Activated T-helper 1 cell treated with Interleukin-2 at 50 U/mL for 16 hours (primary cell): ENCODE data around the gene SEMA3E.

Experiments used
- DNase-seq: peaks from one replicate; pipeline ENCODE4 v3.0.0-alpha.2; 2020; ENCODE audit warnings: low read depth

The SEMA3E gene

DNA sequence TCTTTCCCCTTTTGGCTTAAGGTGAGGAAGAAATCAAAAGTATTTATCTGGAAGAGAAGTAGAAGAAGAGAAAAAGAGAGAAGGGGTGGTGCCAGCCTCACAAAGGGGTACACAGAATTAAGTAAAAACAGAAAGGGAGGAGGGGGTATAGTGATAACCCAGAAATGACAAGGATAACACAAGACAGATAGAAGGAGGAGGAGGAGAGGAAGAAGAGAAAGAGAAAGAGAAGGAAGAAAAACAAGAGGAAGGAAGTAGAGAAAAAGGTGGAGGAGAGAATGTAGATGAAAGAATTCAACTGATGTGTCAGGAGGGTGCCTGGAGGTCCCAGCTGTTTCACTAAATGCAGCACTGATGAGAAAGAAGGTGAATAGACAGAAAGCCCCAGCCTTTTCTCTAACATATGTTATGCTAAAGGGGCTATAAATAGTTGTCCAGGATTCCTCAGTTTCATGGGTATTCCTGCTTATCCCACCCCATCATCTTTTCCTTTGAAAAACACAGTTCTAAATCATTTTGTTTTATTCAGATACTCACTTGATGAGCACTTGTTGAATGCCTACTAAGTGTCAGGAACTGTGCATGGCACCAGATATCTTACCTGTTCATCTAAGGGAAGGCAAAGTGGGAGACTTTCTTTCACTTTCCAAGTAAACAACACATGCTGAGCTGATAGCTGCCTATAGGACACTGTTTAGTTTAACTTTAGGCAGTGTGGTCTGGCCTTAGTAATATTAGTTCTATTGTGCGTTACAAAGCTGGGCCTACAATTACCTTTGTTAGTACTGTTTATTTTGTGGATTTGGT lies 8.0 kb downstream of the SEMA3E start:
- no peak for DNase-seq

DNA sequence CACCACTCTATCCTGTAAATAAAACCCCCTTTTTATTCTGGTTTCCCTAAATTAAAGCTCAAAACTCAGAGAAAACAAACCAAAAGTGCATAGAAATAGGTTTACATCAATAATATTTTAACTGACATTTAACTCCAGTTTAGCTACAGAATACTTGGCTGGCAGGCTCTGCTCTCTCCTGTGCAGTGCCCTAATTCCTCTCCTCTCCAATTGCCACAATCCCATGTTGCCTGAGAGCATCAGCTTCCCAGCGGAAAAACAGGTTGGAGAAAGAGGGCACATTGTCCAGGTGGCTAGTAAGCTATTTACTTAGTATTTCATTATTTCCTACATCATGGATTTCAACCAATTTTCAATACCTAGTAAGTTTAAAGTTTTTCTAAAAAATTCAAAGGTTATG lies 8.7 kb downstream of the SEMA3E start:
- DNase-seq = no peak

DNA sequence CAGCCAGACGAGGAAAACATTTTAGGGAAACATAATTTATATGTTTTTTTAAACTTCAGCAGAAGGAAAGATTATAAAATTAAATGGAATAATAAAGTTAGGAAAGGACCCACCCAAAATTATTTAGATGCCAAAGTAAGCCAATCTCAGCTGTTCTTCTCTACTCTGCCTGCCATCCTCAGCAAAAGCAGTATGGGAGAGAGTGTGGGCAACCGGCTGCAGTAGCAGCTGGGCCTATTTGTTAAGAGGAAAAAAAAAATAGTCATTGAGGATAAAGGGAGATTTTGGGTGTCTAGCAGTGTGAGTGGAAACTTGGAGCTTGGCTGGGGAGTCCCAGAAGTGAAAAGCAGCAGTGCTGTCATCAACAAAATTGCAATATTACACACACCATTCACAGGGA lies 15.4 kb downstream of the SEMA3E start:
- DNase-seq = no peak

DNA sequence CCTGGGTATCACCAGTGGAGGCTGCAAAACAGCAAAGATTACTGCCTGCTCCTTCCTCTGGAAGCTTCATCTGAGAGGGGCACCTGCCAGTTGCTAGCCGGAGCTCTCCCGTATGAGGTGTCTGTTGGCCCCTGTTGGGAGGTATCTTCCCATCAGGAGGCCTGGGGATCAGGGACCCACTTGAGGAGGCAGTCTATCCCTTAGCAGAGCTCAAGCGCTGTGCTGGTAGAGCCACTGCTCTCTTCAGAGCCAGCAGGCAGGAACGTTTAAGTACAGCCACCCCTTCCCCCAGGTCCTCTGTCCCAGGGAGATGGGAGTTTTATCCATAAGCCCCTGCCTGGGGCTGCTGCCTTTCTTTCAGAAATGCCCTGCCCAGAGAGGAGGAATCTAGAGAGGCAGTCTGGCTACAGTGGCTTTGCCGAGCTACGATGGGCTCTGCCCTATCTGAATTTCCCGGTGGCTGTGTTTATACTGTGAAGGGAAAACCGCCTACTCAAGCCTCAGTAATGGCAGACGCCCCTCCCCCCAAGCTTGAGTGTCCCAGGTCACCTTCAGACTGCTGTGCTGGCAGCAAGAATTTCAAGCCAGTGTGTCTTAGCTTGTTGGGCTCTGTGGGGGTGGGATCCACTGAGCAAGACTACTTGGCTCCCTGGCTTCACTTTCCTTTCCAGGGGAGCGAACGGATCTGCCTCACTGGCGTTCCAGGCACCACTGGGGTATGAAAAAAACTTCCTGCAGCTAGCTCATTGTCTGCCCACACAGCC lies 19.6 kb downstream of the SEMA3E start:
- no peak for DNase-seq

DNA sequence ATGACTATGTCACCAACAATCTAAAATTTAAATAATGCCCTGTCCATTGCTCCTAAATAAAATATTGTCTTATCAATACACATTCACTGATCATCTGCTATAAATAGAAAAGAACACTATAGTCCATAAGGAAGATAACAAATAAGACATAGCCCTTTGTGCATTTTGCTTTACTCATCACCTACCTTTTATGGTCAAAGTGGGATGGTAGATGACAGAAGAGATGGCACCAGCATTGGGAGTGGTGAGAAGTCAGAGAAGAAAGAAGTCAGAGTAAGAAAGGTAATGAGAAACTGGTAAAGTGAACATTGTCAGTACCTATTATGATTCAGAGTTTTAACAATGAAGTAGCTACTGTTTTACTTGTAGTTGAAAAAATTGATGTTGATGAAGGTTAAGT lies 31.1 kb downstream of the SEMA3E start:
- DNase-seq = no peak

DNA sequence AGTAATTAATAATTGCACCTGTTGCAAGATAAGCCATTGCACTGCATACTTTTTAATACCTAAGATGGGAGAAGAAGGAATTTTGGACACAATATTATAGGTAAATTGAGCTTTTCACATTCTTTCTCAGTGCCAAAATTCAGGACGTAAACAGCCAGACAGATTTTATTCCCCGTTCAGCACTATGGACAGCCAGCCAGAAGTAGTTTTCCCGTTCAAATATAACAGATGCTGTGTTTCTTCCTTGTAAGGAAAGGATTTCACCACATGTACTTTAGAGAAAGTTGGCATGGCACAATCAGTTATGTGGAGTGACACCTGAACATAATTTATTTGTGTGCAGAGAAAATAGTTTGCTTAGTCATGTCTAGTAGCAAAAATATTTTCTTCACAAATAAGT lies 34.8 kb downstream of the SEMA3E start:
- no peak for DNase-seq

DNA sequence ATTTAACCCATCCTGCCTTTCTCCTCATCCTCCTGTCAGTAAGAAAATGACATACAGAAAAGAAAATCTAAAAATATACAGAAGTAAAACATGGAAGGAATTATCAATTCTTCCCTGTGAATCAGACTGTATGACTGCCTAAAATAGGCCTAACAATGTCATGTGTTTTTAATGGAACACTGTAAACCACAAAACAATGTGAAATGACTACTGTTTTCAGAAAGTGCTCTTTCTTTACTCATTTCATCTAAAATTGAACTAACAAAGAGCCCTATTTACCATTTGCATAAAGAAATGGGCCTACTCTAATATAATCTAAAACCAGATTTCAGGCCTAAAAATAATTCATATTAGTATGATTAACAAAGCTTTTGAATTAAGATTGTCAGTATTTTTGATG lies 35.7 kb downstream of the SEMA3E start:
- DNase-seq = no peak

DNA sequence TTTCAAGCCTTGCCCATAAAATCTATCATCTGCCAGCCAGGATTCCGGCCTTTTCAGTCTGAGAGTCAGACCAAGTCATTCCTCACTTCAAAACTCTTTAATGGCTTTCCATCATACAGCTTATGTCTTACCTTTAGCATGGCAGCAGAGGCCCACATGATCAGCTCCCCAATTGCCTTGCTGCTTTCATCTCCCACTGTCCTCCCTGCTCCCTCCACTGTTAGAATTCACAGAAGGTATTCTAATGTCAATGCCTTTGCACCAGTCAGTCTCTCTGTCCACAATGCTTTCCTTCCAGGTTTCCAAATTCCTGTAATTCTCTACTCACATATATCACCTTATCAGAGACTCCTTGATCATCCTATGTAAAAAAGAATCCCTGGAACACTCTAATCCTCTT lies 37.2 kb downstream of the SEMA3E start:
- no peak for DNase-seq

DNA sequence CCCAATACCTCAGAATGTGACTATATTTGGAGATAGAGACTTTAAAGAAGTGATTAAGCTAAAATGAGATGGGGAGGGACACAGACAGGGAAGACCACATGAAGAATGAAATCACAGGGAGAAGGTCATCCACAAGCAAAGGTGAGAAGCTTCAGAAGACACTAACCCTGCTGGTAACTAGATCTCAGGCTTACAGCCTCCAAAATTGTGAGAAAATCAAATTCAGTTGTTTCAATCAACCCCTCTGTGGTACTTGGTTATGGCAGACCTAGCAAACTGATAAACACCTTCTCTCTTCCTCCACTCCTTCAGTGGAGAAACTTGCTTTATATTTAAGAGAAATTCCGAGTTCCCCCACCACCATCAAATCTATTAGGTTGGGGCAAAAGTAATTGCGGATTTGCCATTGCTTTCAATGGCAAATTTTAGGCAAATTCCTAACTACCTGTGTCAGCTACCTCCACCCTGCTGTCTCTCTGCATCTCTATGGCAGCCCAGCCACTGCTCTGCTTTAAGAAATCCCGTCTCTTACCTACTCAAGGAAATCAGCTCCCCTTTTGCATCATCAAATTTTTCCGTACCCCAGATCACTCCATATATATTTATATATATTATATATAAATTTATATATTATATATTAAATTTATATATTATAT lies 38.2 kb downstream of the SEMA3E start:
- no peak for DNase-seq

DNA sequence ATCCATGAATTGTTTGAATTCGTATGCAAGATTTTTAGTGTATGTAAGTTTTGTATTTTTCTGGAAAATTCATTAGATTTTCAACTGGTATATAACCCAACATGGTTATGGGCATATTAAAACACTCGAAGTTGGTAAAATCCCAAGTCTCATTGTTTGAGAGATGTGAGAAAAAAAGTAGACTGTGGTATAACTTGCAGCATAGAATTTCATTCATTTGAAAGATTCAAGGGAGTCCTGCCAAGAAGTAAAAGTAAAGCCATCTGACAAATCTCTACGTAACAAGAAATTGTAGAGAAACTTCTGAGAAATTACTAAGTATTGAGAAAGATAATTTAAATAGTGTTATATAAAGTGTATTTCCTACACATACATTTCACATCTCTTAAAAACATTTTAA lies 40.2 kb downstream of the SEMA3E start:
- no peak for DNase-seq

DNA sequence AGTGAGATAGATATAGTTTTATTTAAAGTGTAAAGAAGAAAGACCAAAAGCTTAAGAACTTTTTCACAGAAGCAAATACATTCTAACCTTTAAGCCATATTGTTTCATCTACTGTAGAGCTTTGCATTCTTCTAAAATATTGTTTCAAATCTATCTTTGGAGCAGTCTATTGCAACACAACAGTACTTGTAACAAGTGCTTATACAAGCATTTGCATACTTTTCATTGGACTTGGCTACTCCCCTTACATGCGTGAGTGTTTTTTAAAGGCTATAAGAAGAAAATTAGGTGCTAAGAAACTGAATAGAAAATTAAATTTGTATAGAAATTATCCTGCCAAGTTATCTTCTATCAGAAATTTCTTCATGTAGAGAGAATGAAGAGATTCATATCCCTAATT lies 45.3 kb downstream of the SEMA3E start:
- DNase-seq = no peak

DNA sequence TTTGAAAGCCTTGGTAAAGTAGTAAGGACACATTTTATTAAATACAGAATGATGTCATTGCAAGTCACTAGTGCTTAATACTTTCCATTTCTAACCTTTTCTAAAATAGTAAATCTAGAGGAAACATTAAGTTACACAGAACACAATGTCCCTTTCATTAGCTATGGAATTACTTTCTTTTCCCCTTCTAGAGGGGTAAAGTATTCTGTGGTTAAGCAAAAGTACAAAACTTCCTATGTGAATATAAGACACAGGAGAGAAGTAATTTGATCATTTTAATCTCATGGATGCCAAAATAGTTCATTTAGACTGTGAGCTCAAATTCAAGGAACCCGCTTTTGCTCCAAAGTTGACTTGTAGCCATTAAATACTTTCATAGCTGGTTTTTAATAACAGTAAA lies 49.8 kb downstream of the SEMA3E start:
- no peak for DNase-seq

DNA sequence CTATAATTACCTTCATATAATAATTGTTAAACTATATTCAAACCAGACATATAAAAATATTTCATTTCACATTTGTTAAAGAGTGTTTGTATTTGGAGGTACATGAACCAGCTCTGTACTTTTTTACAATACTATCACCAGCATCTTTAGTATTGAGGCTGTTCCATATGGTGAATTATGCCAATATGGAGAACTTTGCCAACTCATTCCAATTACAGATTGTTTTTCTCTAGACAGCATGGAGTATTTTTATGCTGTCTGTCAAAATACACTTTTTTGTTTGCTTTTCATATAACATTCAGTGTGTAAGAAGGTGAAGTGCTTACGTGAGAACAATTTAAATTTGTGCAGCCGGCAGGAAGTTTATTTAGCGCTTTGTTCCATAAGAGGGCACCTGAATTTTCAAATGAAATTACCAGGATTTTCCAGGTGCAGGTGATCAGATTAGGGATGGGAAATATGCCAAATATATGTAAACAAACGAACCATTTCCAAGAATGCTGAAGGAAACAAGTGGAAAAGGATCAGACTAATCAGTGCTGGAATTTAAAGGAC lies 54.9 kb downstream of the SEMA3E start:
- DNase-seq = no peak

DNA sequence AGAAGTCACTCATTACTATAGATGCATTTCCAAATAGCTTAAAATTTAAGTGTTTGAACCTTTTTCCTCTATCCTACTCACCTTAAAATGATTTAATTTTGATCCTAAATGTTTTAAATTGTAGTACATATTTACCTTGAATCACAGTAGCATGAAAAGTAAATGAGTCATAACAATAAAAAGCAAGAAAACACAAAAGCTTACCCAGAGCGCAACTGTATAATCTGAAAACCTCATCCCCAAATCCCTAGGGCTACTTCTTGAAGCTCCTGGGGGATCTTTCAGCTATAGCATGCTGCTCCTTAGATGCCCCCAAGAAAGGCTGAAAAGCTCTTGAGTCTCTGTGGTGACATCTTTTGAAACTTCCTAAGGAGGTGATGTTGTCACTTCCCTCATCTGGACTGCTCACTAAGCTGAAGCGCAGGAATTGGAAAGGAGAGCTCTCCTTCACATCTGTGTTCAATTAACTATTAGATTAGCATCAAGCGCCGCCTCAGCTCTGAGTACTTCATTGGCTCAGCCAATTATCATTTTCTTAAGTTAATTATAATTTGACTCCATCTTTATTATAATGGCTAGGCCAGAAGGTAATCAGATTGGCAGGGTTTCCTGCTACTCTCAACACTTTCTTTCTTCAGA lies 60.2 kb downstream of the SEMA3E start:
- DNase-seq = no peak

DNA sequence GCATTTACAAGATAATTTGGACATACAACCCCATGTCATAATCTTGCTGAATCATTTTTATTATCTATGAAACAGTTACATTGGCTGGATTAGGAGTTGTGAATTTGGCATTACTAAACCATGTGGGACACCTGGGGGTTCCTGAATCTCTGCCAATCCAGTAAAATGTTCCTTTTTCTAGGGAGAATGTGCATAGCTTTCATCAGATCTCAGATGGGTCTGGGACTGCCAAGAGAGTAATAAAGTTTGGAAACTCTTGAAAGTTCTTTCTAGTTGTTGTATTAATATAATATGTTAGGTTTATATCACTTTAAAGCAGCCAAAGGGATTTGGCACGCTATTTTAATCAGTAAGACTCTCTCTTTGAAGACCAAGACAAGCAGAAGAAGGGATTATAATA lies 62.7 kb downstream of the SEMA3E start:
- no peak for DNase-seq

DNA sequence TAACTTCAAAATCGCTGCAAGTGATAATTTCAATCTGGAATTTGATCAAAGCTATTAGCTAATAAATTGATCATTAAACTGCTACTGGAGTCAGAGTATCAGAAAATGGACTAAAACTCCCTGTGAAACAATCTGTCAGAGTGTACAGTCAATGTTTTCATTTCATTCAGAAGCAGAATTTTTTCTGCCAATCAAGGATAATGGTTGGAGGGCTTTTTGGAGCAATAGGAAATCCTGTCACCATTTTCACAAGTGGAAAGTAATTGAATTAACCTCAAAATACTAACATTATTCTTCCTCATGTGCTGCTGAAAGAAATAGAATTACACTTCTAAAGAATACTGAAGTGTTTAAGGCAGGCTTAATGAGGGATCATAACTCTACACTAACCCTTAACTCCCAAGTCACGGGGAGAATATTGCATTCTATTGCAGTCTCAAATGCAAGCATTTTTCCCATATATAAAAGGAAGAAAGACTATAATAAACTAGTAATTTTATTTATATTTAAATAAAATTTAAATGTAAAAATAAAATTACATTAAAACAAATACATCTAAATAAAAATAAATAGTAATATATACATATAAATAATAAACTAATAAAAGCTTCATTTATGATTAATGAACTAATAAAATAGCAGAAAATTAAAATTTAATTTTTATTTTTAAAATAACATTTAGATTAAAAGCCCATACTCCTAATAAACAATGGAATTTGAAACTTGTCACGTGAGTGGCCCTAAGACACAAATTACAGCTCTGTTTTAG lies 67.1 kb downstream of the SEMA3E start:
- DNase-seq = no peak

DNA sequence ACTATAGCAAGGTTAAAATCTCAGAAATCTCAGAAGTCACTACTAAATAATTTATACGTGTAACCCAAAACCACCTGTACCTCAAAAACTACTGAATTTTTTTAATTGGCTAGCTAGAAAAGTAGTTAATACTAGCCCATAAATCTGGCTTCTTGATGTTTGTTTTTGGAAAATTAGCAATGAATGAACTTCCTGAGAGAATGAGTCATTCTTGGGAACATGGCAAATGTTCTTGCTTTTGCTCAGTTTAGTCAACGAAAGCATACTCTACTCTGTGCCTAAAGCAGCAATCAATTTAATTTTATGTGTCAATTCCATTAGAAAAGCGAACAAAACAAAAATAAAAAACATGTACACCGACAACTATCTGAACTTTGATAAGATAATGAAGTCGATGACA lies 69.2 kb downstream of the SEMA3E start:
- no peak for DNase-seq

DNA sequence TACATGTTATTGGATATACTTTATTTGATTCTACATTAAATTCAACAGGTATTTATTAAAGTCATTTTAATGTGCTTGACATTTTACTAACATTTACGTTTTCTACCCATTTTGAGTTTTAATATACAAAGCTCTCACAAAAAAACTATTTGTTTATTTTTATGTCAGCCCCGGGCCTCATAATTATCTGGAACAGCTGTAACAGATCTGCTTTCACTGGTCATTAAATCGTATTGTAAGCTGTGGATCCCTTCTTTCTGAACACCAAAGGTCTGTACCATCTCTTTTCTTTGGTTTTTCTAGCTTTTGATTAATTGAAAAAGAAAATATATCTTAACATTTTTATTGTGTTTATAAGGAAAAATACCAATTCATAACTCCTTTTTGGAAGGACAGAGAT lies 73.5 kb downstream of the SEMA3E start:
- DNase-seq = no peak

DNA sequence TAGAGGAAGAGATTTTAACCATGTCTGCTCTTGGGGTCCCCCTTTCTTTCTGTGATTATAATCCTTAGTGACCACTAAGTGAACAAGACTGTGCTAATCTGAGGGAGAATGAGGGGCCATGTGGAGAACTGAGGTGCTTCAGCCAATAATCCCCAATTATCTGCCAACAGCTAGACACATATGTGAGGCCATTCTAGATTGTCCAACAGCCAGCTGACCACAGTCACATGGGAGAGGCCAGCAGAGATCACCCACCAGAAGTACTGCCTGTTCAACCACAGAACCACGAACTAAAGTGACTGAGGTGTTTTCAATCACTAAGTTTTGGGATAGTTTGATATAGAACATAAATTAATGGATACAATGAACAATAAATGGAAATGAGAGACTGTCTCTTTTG lies 74.3 kb downstream of the SEMA3E start:
- no peak for DNase-seq

DNA sequence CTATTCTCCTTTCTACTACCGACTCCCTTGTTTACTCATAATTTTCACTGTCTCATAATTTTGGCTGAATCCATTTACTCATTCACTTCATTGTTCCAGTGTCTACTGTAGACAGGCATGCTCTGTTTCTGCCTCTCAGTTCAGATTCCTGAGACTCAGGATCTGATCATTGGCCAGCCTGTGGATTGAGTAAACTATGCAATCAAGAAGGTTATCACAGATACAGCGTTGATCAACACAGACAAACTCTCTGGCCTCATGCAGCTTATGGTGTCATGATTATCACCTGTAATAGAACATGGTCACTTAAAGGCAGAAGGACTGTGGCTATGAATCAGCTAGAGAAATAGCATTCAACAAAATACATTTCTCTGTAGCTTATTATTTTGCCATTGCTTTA lies 86.0 kb downstream of the SEMA3E start:
- no peak for DNase-seq

DNA sequence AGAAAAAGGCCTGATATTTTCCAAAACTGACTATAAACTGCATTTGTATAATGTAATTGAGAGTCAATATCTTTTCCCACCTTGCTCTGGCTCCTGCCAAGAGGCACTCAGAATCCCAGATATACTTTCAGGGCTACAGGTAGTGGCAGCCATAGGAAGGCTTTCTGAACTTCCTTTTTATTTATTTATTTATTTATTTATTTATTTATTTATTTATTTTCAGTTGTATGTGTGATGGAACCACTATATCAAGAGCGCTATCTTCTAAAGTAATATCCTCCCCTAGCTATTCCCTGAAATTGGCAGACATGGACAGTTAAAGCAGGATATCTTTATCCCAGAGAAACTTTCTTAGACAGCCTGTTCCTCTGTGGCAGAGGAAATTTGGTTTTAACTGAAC lies 86.7 kb downstream of the SEMA3E start:
- DNase-seq = no peak

DNA sequence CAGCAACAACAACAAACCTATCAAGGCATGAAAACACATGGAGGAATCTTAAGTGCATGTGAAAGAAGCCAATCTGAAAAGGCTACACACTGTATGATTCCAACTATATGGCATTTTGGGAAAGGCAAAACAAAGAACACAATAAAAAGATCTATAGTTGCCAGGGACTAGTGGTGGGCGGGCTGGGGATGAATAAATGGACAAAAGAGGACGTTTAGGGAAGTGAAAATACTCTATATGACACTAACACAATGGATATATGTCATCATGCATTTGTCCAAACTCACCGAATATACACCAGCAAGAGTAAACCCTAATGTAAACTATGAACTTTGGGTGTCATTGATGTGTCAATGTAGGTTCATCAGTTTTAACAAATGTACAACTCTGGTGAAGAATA lies 89.1 kb downstream of the SEMA3E start:
- DNase-seq = no peak
